Lower lobe of right lung (tissue), 2 donors: Measurements from ENCODE around the gene AUTS2. TPM values are rescaled to one million over a fixed set of nuclear protein-coding genes. Genes with fewer than 3 reads are reported as not detected.
A peak's percentile ranks its signal among the peaks of the same experiment; 100 is the strongest.

Experiments used
- ATAC-seq, 2 donors: fragments of 200-7000 bp; cut with Tn5 transposase; one replicate each; pipeline ENCODE4 v1.9.1; 2020 to 2022; ENCODE audit warnings: mild to moderate bottlenecking in 2 of 2, moderate library complexity in 2 of 2
- DNase-seq: peaks from one replicate; pipeline ENCODE4 v3.0.0-alpha.2; 2020
- H3K27ac ChIP-seq: fragments of 200-600 bp; one replicate; pipeline ENCODE4 v1.8.0; 2022
- H3K27me3 ChIP-seq: fragments of 200-600 bp; one replicate; pipeline ENCODE4 v1.8.0; 2022; ENCODE audit warnings: low read depth
- H3K36me3 ChIP-seq: fragments of 200-600 bp; one replicate; pipeline ENCODE4 v1.8.0; 2022; ENCODE audit warnings: mild to moderate bottlenecking
- H3K4me1 ChIP-seq: fragments of 200-600 bp; one replicate; pipeline ENCODE4 v1.8.0; 2022
- H3K4me3 ChIP-seq: fragments of 200-600 bp; one replicate; pipeline ENCODE4 v1.8.0; 2022; ENCODE audit warnings: mild to moderate bottlenecking
- H3K9me3 ChIP-seq: fragments of 200-600 bp; one replicate; pipeline ENCODE4 v1.8.0; 2022
- CTCF ChIP-seq: fragments of 200-600 bp; IDR thresholded peaks from one replicate; pipeline ENCODE4 v1.8.0; 2022; ENCODE audit warnings: antibody characterized with exemption, mild to moderate bottlenecking
- intact Hi-C: fragments of 100-400 bp; cut with DNase I; formaldehyde crosslinking; loops from one replicate; pipeline ENCODE4 v1.11.0; 2022
- total RNA-seq: library from RNA; stranded (reverse); fragmentation: NEBNext Ultra II Directional; extraction: Animal tissue kit (Norgen Biotek cat#: 25700); gene quantifications from one replicate; pipeline ENCODE4 v1.2.1, GENCODE V29; 2021
- donor health status: DM: no; HTN: yes; CAD: no; lungs with severe emphysema.

Gene AUTS2
- total RNA-seq, 1 donor from 2014 or later = 45.7 TPM

GRCh38 chr7:70312336-70312735, 714.1 kb downstream of the AUTS2 start:
- H3K36me3 ChIP-seq = no peaks in the 10 kb centered on the region
- ATAC-seq = no peak
- H3K4me3 ChIP-seq = no peak overlapping the region

GRCh38 chr7:70313271-70313670, 715.0 kb downstream of the AUTS2 start:
- Histone ChIP-seq H3K27me3 (no peaks in the 10 kb centered on the region), H3K4me3 (no peak overlapping the region), H3K4me1 (no peaks in the 10 kb centered on the region), H3K9me3 (no peaks in the 10 kb centered on the region), H3K36me3 (no peaks in the 10 kb centered on the region), H3K27ac (no peak overlapping the region)
- TF ChIP-seq CTCF = no peak
- ATAC-seq = no peak
- no peak for DNase-seq
- intact Hi-C loops = no loop called here

More at GRCh38 chr7:70312336-70312735, 714.1 kb downstream of the AUTS2 start:
- no peaks in the 10 kb centered on the region for H3K27me3 ChIP-seq
- no peaks in the 10 kb centered on the region for H3K9me3 ChIP-seq
- TF ChIP-seq CTCF = no peak
- H3K4me1 ChIP-seq = no peaks in the 10 kb centered on the region
- no peak for DNase-seq
- H3K27ac ChIP-seq = no peak overlapping the region
- intact Hi-C loops = no loop called here

GRCh38 chr7:70313687-70314086, 715.4 kb downstream of the AUTS2 start:
- ATAC-seq = no peak
- H3K4me1 ChIP-seq = no peaks in the 10 kb centered on the region
- H3K27me3 ChIP-seq = no peaks in the 10 kb centered on the region
- no peak overlapping the region for H3K27ac ChIP-seq
- no peaks in the 10 kb centered on the region for H3K9me3 ChIP-seq
- H3K4me3 ChIP-seq = no peak overlapping the region
- no peak for DNase-seq
- intact Hi-C loops = no loop called here
- no peak for TF ChIP-seq CTCF
- H3K36me3 ChIP-seq = no peaks in the 10 kb centered on the region

- Histone ChIP-seq H3K9me3 (no peaks in the 10 kb centered on the region), H3K36me3 (no peaks in the 10 kb centered on the region), H3K27me3 (no peaks in the 10 kb centered on the region), H3K4me3 (no peak overlapping the region), H3K27ac (no peak overlapping the region), H3K4me1 (no peaks in the 10 kb centered on the region)
- no peak for ATAC-seq
- intact Hi-C loops = no loop called here
- TF ChIP-seq CTCF = no peak
- DNase-seq = no peak
Measured at GRCh38 chr7:70314221-70314620, 715.9 kb downstream of the AUTS2 start.

GRCh38 chr7:70316745-70317144, 718.5 kb downstream of the AUTS2 start:
- H3K27ac ChIP-seq = no peak overlapping the region

More at GRCh38 chr7:70316745-70317144, 718.5 kb downstream of the AUTS2 start:
- intact Hi-C loops = no loop called here
- DNase-seq (no peak), ATAC-seq (peak in 1 of 2 donors; percentile 18)
- Histone ChIP-seq H3K4me1 (no peaks in the 10 kb centered on the region), H3K9me3 (no peaks in the 10 kb centered on the region), H3K36me3 (no peaks in the 10 kb centered on the region), H3K27me3 (no peaks in the 10 kb centered on the region), H3K4me3 (no peak overlapping the region)
- TF ChIP-seq CTCF = no peak
